Neural cell (in vitro differentiated cells): ENCODE results near the gene KCTD21. TPM values are rescaled to one million over a fixed set of nuclear protein-coding genes. Genes with fewer than 3 reads are reported as not detected.

Source experiments
- H2AFZ ChIP-seq: fragments of 200-600, 300-800 bp; sonication (generic), shearing (Covaris generic); 2 replicates; pipeline ENCODE4 v1.6.0; 2014; ENCODE audit warnings: low read depth, mild to moderate bottlenecking, antibody characterized with exemption, low read length, moderate library complexity
- H3F3A ChIP-seq: fragments of 200-600 bp; shearing (Covaris generic); 2 replicates; pipeline ENCODE4 v1.6.1; 2016; ENCODE audit warnings: mild to moderate bottlenecking, moderate library complexity, mixed read lengths, antibody characterized with exemption, low read length; ENCODE audit not compliant: insufficient read depth, poor library complexity, severe bottlenecking
- H3K27ac ChIP-seq: fragments of 200-600, 300-800 bp; sonication (generic), shearing (Covaris generic); 2 replicates; pipeline ENCODE4 v1.5.1; 2014; ENCODE audit warnings: mild to moderate bottlenecking, low read length, moderate library complexity
- H3K27me3 ChIP-seq: fragments of 300-800, 200-600 bp; sonication (generic), shearing (Covaris generic); 2 replicates; pipeline ENCODE4 v1.6.0; 2014; ENCODE audit warnings: mild to moderate bottlenecking, low read depth, low read length, moderate library complexity; ENCODE audit not compliant: insufficient read depth
- H3K36me3 ChIP-seq: fragments of 300-800, 200-600 bp; sonication (generic), shearing (Covaris generic); 2 replicates; pipeline ENCODE4 v1.5.1; 2014; ENCODE audit warnings: mild to moderate bottlenecking, antibody characterized with exemption, low read length, moderate library complexity; ENCODE audit not compliant: insufficient read depth
- H3K4me2 ChIP-seq: fragments of 300-800, 200-600 bp; sonication (generic), shearing (Covaris generic); 2 replicates; pipeline ENCODE4 v1.6.0; 2014; ENCODE audit warnings: mild to moderate bottlenecking, low read length
- H3K4me3 ChIP-seq: fragments of 300-800, 200-600 bp; sonication (generic), shearing (Covaris generic); 2 replicates; pipeline ENCODE4 v1.5.1; 2014; ENCODE audit warnings: mild to moderate bottlenecking, low read length, moderate library complexity
- H3K79me2 ChIP-seq: fragments of 200-600 bp; shearing (Covaris generic); replicated peaks from 2 replicates; pipeline ENCODE4 v1.6.0; 2014; ENCODE audit warnings: mild to moderate bottlenecking, low read length, moderate library complexity; ENCODE audit not compliant: insufficient read depth
- H3K9ac ChIP-seq: fragments of 300-800, 200-600 bp; sonication (generic), shearing (Covaris generic); 2 replicates; pipeline ENCODE4 v1.6.1; 2016; ENCODE audit warnings: mild to moderate bottlenecking, low read length, mixed read lengths
- H3K9me2 ChIP-seq: fragments of 200-600 bp; shearing (Covaris generic); 2 replicates; pipeline ENCODE4 v1.6.1; 2016; ENCODE audit warnings: mild to moderate bottlenecking, low read length, mixed read lengths; ENCODE audit not compliant: insufficient read depth
- H3K9me3 ChIP-seq: fragments of 200-600, 300-800 bp; sonication (generic), shearing (Covaris generic); 2 replicates; pipeline ENCODE4 v1.6.1; 2016; ENCODE audit warnings: mild to moderate bottlenecking, mixed run types, low read length, moderate library complexity, mixed read lengths
- H4K20me1 ChIP-seq: fragments of 200-600 bp; shearing (Covaris generic); 2 replicates; pipeline ENCODE4 v1.6.1; 2016; ENCODE audit warnings: mild to moderate bottlenecking, mixed run types; ENCODE audit not compliant: insufficient read depth
- EP300 ChIP-seq: fragments of 450-650 bp; conservative IDR thresholded peaks from 2 replicates; pipeline ENCODE4 v1.6.1; 2014; ENCODE audit warnings: antibody characterized with exemption, mild to moderate bottlenecking, moderate library complexity; ENCODE audit not compliant: poor library complexity, severe bottlenecking
- EZH2 ChIP-seq: fragments of 200-600, 300-800 bp; shearing (Covaris generic), sonication (generic); IDR thresholded peaks from 2 replicates; pipeline ENCODE4 v1.6.1; 2014; ENCODE audit warnings: antibody characterized with exemption, low read length, borderline replicate concordance, mild to moderate bottlenecking; ENCODE audit not compliant: insufficient read depth, poor library complexity, severe bottlenecking
- MXI1 ChIP-seq: fragments of 450-650 bp; conservative IDR thresholded peaks from 2 replicates; pipeline ENCODE4 v1.6.1; 2014; ENCODE audit warnings: antibody characterized with exemption, mild to moderate bottlenecking; ENCODE audit not compliant: poor library complexity, severe bottlenecking
- POLR2AphosphoS5 ChIP-seq: IDR thresholded peaks from 2 replicates; pipeline ENCODE4 v1.6.1; 2012
- RAD21 ChIP-seq: fragments of 450-650 bp; conservative IDR thresholded peaks from 2 replicates; pipeline ENCODE4 v1.6.1; 2014; ENCODE audit warnings: antibody characterized with exemption, mild to moderate bottlenecking, moderate library complexity
- SMC3 ChIP-seq: fragments of 450-650 bp; conservative IDR thresholded peaks from 2 replicates; pipeline ENCODE4 v1.6.1; 2014; ENCODE audit warnings: antibody characterized with exemption, mild to moderate bottlenecking, moderate library complexity; ENCODE audit not compliant: poor library complexity
- TAF1 ChIP-seq: IDR thresholded peaks from 2 replicates; pipeline ENCODE4 v1.6.1; 2012; ENCODE audit warnings: low read depth
- polyA plus RNA-seq: library from polyadenylated mRNA; depleted of rRNA; stranded (reverse); fragments of >200 nt; gene quantifications from 2 replicates; pipeline ENCODE4 v1.2.3, GENCODE V29; 2014
- TF ChIP-seq, protein P1 (sequence below): IDR thresholded peaks from 2 replicates; pipeline ENCODE4 v1.6.1; 2012; ENCODE audit warnings: borderline replicate concordance
- TF ChIP-seq, protein P2 (sequence below): fragments of 450-650 bp; IDR thresholded peaks from 2 replicates; pipeline ENCODE4 v1.5.1; 2014; ENCODE audit warnings: antibody characterized with exemption, mild to moderate bottlenecking, moderate library complexity; ENCODE audit not compliant: poor library complexity, severe bottlenecking

The KCTD21 gene
- polyA plus RNA-seq, 1 donor from 2014 or later, result 1.4 TPM

DNA sequence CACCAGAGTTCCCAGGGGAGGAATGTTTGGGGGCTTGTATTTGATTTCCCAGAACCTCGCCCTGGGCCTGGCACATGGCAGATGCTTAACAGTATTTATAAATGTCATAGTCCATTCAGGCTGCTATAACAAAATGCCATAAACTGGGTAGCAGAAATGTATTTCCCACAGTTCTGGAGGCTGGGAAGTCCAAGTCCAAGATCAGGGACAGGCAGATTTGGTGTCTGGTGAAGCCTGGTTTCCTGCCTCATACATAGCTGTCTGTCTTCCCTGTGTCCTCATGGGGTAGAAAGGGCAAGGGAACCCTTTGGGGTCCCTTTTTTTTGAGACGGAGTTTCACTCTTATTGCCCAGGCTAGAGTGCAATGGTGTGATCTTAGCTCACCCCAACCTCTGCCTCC is 24.0 kb downstream of the KCTD21 start:
- no peak overlapping the region for H3K9ac ChIP-seq
- H3K27me3 ChIP-seq, result no peaks in the 10 kb centered on the region
- no peak for TF ChIP-seq EZH2
- TF ChIP-seq TAF1, result no peak
- TF ChIP-seq, protein P1, sequence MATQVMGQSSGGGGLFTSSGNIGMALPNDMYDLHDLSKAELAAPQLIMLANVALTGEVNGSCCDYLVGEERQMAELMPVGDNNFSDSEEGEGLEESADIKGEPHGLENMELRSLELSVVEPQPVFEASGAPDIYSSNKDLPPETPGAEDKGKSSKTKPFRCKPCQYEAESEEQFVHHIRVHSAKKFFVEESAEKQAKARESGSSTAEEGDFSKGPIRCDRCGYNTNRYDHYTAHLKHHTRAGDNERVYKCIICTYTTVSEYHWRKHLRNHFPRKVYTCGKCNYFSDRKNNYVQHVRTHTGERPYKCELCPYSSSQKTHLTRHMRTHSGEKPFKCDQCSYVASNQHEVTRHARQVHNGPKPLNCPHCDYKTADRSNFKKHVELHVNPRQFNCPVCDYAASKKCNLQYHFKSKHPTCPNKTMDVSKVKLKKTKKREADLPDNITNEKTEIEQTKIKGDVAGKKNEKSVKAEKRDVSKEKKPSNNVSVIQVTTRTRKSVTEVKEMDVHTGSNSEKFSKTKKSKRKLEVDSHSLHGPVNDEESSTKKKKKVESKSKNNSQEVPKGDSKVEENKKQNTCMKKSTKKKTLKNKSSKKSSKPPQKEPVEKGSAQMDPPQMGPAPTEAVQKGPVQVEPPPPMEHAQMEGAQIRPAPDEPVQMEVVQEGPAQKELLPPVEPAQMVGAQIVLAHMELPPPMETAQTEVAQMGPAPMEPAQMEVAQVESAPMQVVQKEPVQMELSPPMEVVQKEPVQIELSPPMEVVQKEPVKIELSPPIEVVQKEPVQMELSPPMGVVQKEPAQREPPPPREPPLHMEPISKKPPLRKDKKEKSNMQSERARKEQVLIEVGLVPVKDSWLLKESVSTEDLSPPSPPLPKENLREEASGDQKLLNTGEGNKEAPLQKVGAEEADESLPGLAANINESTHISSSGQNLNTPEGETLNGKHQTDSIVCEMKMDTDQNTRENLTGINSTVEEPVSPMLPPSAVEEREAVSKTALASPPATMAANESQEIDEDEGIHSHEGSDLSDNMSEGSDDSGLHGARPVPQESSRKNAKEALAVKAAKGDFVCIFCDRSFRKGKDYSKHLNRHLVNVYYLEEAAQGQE, result no peak
- no peak for TF ChIP-seq EP300
- TF ChIP-seq MXI1, result no peak
- TF ChIP-seq, protein P2, sequence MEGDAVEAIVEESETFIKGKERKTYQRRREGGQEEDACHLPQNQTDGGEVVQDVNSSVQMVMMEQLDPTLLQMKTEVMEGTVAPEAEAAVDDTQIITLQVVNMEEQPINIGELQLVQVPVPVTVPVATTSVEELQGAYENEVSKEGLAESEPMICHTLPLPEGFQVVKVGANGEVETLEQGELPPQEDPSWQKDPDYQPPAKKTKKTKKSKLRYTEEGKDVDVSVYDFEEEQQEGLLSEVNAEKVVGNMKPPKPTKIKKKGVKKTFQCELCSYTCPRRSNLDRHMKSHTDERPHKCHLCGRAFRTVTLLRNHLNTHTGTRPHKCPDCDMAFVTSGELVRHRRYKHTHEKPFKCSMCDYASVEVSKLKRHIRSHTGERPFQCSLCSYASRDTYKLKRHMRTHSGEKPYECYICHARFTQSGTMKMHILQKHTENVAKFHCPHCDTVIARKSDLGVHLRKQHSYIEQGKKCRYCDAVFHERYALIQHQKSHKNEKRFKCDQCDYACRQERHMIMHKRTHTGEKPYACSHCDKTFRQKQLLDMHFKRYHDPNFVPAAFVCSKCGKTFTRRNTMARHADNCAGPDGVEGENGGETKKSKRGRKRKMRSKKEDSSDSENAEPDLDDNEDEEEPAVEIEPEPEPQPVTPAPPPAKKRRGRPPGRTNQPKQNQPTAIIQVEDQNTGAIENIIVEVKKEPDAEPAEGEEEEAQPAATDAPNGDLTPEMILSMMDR, result no peak
- no peak for TF ChIP-seq RAD21
- no peak for TF ChIP-seq POLR2AphosphoS5
- TF ChIP-seq SMC3, result no peak
- no peak overlapping the region for H3K27ac ChIP-seq
- H3K36me3 ChIP-seq, result no peaks in the 10 kb centered on the region
- no peaks in the 10 kb centered on the region for H3K9me2 ChIP-seq
- H3K4me2 ChIP-seq, result no peak overlapping the region
- no peaks in the 10 kb centered on the region for H4K20me1 ChIP-seq
- no peaks in the 10 kb centered on the region for H3F3A ChIP-seq
- H3K4me3 ChIP-seq, result no peak overlapping the region
- no peaks in the 10 kb centered on the region for H3K9me3 ChIP-seq
- no peaks in the 10 kb centered on the region for H3K79me2 ChIP-seq
- H2AFZ ChIP-seq, result no peak overlapping the region

DNA sequence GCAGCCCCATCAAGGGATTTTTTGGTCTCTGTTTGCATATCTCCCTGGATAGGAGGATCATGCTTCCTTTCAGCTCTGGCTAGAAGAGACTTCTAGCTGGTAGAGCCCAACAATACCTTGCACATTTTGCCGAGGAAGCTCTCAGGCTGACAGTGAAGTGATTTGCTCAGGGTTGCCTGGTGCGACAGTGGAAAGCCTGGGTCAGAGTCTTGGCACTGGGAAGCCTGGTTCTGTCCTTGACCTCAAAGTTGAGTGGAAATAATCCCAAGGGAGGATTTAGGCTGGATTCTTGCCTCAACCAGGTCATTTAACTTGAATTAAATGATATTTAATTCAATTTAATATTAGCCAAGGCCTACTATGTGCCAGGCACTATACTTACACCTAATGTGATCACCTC is 24.6 kb downstream of the KCTD21 start:
- H3K9ac ChIP-seq, result no peak overlapping the region
- H3K9me2 ChIP-seq, result no peaks in the 10 kb centered on the region
- no peak overlapping the region for H3K27ac ChIP-seq
- H3F3A ChIP-seq, result no peaks in the 10 kb centered on the region
- no peaks in the 10 kb centered on the region for H4K20me1 ChIP-seq
- H2AFZ ChIP-seq, result no peak overlapping the region
- TF ChIP-seq, protein P2, result no peak
- TF ChIP-seq POLR2AphosphoS5 (no peak), EP300 (no peak)
- H3K4me2 ChIP-seq, result no peak overlapping the region
- H3K27me3 ChIP-seq, result no peaks in the 10 kb centered on the region
- no peak overlapping the region for H3K4me3 ChIP-seq
- no peaks in the 10 kb centered on the region for H3K79me2 ChIP-seq
- no peaks in the 10 kb centered on the region for H3K36me3 ChIP-seq
- no peaks in the 10 kb centered on the region for H3K9me3 ChIP-seq
